ENCODE results near the gene STK32A. TPM values are rescaled to one million over a fixed set of nuclear protein-coding genes. Genes with fewer than 3 reads are reported as not detected.
"Not testable (repeated sequence)": the region's sequence is repeated elsewhere in the genome, so short reads cannot be mapped to it uniquely, and the experiment has no call there.

STK32A gene
- total and polyA plus RNA-seq, 5 experiments from 2014 or later, result not detected

DNA sequence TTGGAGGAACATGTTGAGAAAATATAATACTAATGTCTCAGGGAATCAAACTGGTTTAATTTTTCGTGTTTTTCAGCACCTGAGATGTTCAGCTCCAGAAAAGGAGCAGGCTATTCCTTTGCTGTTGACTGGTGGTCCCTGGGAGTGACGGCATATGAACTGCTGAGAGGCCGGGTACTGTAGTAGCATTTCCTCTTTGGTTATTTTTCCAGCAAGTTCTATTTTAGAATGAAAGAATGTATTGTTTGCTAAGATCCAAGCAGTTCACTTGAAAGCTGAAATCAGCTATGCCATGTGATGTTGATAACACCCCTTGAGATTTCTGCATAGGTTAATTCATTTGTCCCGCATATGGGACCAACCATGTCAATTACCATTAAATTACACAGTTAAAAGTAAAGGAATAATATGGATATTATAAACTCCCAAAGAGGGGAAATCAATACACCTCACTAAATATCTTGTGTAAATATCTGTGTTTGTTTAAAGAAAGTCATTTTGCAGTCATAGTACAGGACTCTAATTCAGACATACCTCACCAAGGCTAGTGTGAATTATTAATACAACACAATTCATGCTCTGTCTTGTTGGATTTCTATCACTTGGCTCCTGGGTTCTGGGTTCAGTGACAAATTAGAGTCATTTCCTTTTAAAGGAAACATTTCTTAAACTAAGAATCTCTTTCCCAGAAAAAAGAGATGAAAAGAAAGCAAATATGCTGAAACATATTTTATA, 126.8 kb downstream of the STK32A start:
- POLR2A ChIA-PET, result no interaction called here
- peaks cover 0 to 15% (median 2%) of the 10 kb centered on the region in 9 donors for H3K9me3 Mint-ChIP-seq
- ATAC-seq (no peak), DNase-seq (no peak)
- H3K27ac Mint-ChIP-seq, result no peak overlapping the region
- H3K27me3 Mint-ChIP-seq, result peaks cover 0 to 14% (median 3%) of the 10 kb centered on the region in 5 donors
- no peaks in the 10 kb centered on the region for H3K4me1 Mint-ChIP-seq
- no peaks in the 10 kb centered on the region for H3K36me3 Mint-ChIP-seq
- H3K4me3 Mint-ChIP-seq, result no peak overlapping the region

DNA sequence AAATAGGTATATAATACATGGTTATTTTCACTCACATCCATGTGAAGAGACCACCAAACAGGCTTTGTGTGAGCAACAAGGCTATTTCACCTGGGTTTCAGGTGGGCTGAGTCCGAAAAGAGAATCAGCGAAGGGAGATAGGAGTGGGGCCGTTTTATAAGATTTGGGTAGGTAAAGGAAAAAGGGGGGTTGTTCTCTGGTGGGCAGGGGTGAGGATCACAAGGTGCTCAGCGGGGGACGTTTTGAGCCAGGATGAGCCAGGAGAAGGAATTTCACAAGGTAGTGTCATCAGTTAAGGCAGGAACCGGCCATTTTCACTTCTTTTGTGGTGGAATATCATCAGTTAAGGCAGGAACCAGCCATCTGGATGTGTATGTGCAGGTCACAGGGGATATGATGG, 132.6 kb downstream of the STK32A start:
- H3K27me3 Mint-ChIP-seq, result peaks cover 1 to 23% (median 4%) of the 10 kb centered on the region in 5 donors
- H3K27ac Mint-ChIP-seq, DNase-seq, ATAC-seq, H3K36me3 Mint-ChIP-seq, POLR2A ChIA-PET, H3K4me3 Mint-ChIP-seq, H3K4me1 Mint-ChIP-seq: not testable (repeated sequence)
- peaks cover 0 to 18% (median 2%) of the 10 kb centered on the region in 9 donors for H3K9me3 Mint-ChIP-seq

- POLR2A ChIA-PET, result no interaction called here
- peaks cover 0 to 1% (median 0%) of the 10 kb centered on the region in 4 donors for H3K4me1 Mint-ChIP-seq
- no peak overlapping the region for H3K27ac Mint-ChIP-seq
- peaks cover 0 to 19% (median 3%) of the 10 kb centered on the region in 5 donors for H3K27me3 Mint-ChIP-seq
- no peak for DNase-seq
- H3K36me3 Mint-ChIP-seq, result no peaks in the 10 kb centered on the region
- peaks cover 0 to 14% (median 0%) of the 10 kb centered on the region in 9 donors for H3K9me3 Mint-ChIP-seq
- H3K4me3 Mint-ChIP-seq, result no peak overlapping the region
- ATAC-seq, result no peak
Measured at GRCh38 chr5:147369742-147370374, 135.0 kb downstream of the STK32A start.

DNA sequence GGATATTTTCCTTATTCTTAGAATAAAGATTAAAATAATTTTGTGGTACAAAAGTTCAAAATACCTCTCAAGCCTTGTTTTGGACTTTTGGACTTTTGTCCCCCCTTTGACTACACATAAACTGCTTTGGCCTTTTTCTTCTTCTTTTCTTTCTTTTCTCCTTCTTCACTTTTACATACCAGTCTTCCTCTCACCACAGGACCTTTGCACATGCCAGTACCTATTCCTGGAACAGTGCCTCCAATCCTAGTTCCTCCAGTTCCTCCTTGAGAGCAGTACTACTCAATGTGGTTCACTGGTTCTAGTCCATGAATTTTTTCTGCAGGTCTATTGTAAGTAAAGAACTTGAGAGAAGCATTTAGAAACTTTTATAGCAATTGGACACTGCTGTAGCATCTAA, 136.5 kb downstream of the STK32A start:
- Mint-ChIP-seq H3K36me3 (no peaks in the 10 kb centered on the region), H3K4me1 (peaks cover 0 to 1% (median 0%) of the 10 kb centered on the region in 4 donors), H3K27me3 (peaks cover 0 to 12% (median 3%) of the 10 kb centered on the region in 5 donors), H3K4me3 (no peak overlapping the region), H3K9me3 (peaks cover 0 to 6% (median 0%) of the 10 kb centered on the region in 9 donors), H3K27ac (no peak overlapping the region)
- no peak for ATAC-seq
- DNase-seq, result no peak
- POLR2A ChIA-PET, result no interaction called here

DNA sequence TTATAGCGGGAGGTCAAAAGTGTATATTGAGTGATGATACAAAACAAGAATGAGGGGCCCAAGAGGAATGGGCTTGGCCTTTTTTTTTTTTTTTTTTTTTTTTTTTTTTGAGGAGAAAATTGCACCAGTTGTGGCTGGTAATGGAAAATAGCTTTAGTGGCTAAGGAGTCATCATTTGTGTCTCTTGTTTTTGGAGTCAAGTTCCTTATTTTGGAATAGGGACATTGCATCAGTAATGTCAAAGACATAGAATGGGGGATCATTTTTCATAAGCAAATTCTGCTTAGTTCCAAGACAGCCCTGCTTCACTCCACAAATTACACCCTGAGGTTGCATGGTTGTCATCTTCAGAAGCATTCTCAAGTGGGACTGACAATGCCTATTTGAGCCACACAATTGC, 137.4 kb downstream of the STK32A start:
- DNase-seq (no peak), ATAC-seq (no peak)
- Mint-ChIP-seq H3K27me3 (peaks cover 0 to 17% (median 3%) of the 10 kb centered on the region in 5 donors), H3K27ac (no peak overlapping the region), H3K9me3 (peaks cover 0 to 6% (median 0%) of the 10 kb centered on the region in 9 donors), H3K4me1 (peaks cover 0 to 1% (median 0%) of the 10 kb centered on the region in 4 donors), H3K36me3 (no peaks in the 10 kb centered on the region), H3K4me3 (no peak overlapping the region)
- POLR2A ChIA-PET, result no interaction called here

GRCh38 chr5:147373328-147373727, 138.5 kb downstream of the STK32A start:
- Mint-ChIP-seq H3K9me3 (peaks cover 0 to 6% (median 2%) of the 10 kb centered on the region in 9 donors), H3K4me1 (peaks cover 0 to 1% (median 0%) of the 10 kb centered on the region in 4 donors), H3K36me3 (no peaks in the 10 kb centered on the region), H3K27me3 (peaks cover 0 to 16% (median 3%) of the 10 kb centered on the region in 5 donors), H3K4me3 (no peak overlapping the region), H3K27ac (no peak overlapping the region)
- DNase-seq (no peak), ATAC-seq (no peak)
- POLR2A ChIA-PET, result no interaction called here

DNA sequence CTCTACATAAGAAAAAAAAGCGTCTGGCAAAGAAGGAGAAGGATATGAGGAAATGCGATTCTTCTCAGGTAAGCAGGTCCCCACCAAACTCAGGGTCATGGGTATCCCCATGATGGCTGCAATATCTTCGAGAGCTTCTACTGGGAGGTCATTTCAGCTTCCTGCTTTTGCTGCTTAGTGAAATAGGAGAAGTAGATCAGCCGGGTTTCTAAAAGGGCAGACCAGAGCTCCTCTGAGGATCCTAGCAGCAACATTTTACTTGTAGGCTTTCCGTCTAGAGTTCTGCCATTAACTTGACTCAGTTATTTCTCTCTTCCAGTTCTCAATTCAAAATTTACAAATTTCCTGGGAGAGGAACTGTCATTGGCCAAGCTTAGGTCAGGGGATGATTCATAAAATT, 140.3 kb downstream of the STK32A start:
- peaks cover 0 to 16% (median 8%) of the 10 kb centered on the region in 5 donors for H3K27me3 Mint-ChIP-seq
- ATAC-seq (no peak), DNase-seq (no peak)
- H3K4me1 Mint-ChIP-seq, result peaks cover 0 to 1% (median 0%) of the 10 kb centered on the region in 4 donors
- H3K4me3 Mint-ChIP-seq, result no peak overlapping the region
- H3K9me3 Mint-ChIP-seq, result peaks cover 0 to 19% (median 3%) of the 10 kb centered on the region in 9 donors
- POLR2A ChIA-PET, result no interaction called here
- H3K27ac Mint-ChIP-seq, result no peak overlapping the region
- H3K36me3 Mint-ChIP-seq, result no peaks in the 10 kb centered on the region

DNA sequence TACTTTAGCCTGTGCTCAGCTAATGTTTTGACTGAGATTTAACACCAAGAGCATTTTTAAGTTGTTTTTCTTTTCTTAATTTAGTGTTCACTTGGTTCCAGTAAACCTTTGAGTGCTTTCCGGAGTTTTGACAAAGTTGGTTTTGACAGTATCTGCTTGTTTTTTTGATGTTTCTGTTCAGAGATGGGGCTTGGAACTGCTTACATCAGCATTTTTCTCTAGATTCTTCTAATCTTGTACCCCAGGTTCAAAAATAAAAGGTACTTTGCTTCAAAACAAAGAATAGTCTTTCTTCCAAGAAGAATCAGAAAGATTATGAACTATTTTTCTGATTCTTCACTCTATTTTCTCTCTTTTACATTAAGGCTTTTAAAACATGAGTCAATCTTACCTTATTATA, 142.9 kb downstream of the STK32A start:
- Mint-ChIP-seq H3K27ac (no peak overlapping the region), H3K9me3 (peaks cover 0 to 19% (median 2%) of the 10 kb centered on the region in 9 donors), H3K36me3 (no peaks in the 10 kb centered on the region), H3K4me1 (no peaks in the 10 kb centered on the region), H3K27me3 (peaks cover 0 to 9% (median 5%) of the 10 kb centered on the region in 5 donors), H3K4me3 (no peak overlapping the region)
- DNase-seq, result no peak
- POLR2A ChIA-PET, result no interaction called here
- no peak for ATAC-seq

DNA sequence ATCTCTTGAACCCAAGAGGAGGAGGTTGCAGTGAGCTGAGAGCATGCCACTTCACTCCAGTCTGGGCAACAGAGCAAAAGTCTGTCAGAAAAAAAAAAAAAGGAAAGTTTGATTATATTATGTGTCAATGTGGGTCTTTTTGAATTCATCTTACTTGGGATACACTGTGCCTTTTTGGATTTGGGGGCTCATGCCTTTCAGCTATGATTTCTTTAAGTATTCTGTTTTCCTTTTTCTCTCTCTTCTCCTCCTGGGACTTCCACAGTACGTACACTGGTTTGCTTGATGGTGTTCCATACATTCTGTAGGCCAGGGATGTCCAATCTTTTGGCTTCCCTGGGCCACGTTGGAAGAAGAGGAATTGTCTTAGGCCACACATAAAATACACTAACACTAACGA, 146.7 kb downstream of the STK32A start:
- DNase-seq (no peak), ATAC-seq (no peak)
- Mint-ChIP-seq H3K4me1 (no peaks in the 10 kb centered on the region), H3K9me3 (peaks cover 0 to 19% (median 2%) of the 10 kb centered on the region in 9 donors), H3K27me3 (peaks cover 0 to 11% (median 4%) of the 10 kb centered on the region in 5 donors), H3K36me3 (no peaks in the 10 kb centered on the region), H3K4me3 (no peak overlapping the region), H3K27ac (no peak overlapping the region)
- POLR2A ChIA-PET, result no interaction called here

DNA sequence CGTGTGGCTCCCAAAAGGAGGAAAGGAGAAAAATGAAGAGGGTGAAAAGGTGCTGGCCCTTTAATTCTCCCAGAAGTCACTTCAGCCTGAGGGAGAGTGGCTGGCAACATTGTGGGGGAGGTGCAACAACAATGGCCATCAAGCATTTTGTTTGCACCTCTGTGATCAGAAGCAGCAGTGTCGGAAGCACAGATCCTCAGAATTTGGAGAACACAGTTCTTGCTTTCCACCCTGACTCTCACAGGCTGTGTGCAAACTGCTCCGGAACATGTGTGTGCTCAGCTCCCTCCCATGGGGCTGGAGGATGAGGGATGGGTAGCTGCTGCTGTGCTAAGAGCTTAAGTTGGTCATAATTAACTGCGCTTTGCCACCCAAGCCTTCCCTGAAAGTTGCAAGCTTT, 147.9 kb downstream of the STK32A start:
- ATAC-seq (no peak), DNase-seq (no peak)
- H3K9me3 Mint-ChIP-seq, result peaks cover 0 to 19% (median 2%) of the 10 kb centered on the region in 9 donors
- no peaks in the 10 kb centered on the region for H3K36me3 Mint-ChIP-seq
- H3K27ac Mint-ChIP-seq, result no peak overlapping the region
- peaks cover 0 to 5% (median 3%) of the 10 kb centered on the region in 5 donors for H3K27me3 Mint-ChIP-seq
- no peaks in the 10 kb centered on the region for H3K4me1 Mint-ChIP-seq
- H3K4me3 Mint-ChIP-seq, result no peak overlapping the region
- POLR2A ChIA-PET, result no interaction called here

GRCh38 chr5:147384346-147385193, 149.7 kb downstream of the STK32A start:
- no peak overlapping the region for H3K27ac Mint-ChIP-seq
- no peak for ATAC-seq
- no peaks in the 10 kb centered on the region for H3K4me1 Mint-ChIP-seq
- H3K36me3 Mint-ChIP-seq, result no peaks in the 10 kb centered on the region
- H3K27me3 Mint-ChIP-seq, result peaks cover 0 to 16% (median 7%) of the 10 kb centered on the region in 5 donors
- peaks cover 0 to 3% (median 0%) of the 10 kb centered on the region in 9 donors for H3K9me3 Mint-ChIP-seq
- DNase-seq, result no peak
- no peak overlapping the region for H3K4me3 Mint-ChIP-seq
- POLR2A ChIA-PET, result no interaction called here

DNA sequence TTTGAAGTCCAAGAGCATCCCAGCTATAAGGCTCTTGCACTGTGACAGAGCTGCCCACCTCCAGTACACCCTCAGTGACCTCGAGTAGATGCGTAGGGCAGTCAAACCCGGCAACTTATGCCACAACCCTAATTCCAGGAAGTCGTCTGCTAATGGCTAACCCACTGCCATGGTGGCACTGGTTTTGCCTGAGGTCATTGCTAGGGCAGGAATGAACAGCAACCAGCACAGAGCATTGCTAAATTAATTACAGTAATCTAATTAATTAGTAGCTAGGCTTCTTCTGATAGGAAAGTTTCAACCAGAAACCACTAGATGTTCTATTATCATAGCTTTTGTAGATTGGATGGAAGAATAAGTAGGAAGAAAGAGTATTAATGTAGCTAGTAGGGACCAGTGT, 152.3 kb downstream of the STK32A start:
- Mint-ChIP-seq H3K36me3 (no peaks in the 10 kb centered on the region), H3K9me3 (peaks cover 0 to 2% (median 0%) of the 10 kb centered on the region in 9 donors), H3K4me3 (no peak overlapping the region), H3K4me1 (no peaks in the 10 kb centered on the region), H3K27me3 (peaks cover 0 to 20% (median 5%) of the 10 kb centered on the region in 5 donors), H3K27ac (no peak overlapping the region)
- POLR2A ChIA-PET, result no interaction called here
- ATAC-seq, result no peak
- DNase-seq, result no peak
